Right atrium auricular region (tissue), 2 donors: ENCODE results near the gene TEX52. TPM values are rescaled to one million over a fixed set of nuclear protein-coding genes. Genes with fewer than 3 reads are reported as not detected.

ENCODE experiments used
- DNase-seq: peaks from one replicate; pipeline ENCODE4 v3.0.0-alpha.2; 2019; ENCODE audit warnings: low spot score
- H3K27ac ChIP-seq, 2 donors: fragments of 200-600 bp; sonication (generic); 1 replicate in 1 of 2; 2 replicates in 1 of 2; pipeline ENCODE4 v1.5.1; 2016 to 2019
- H3K27me3 ChIP-seq, 2 donors: fragments of 200-600 bp; sonication (generic); one replicate each; pipeline versions ENCODE4 v1.5.1 to v1.6.0; 2017 to 2019
- H3K36me3 ChIP-seq: fragments of 200-600 bp; sonication (generic); one replicate; pipeline ENCODE4 v1.5.1; 2016
- H3K4me1 ChIP-seq, 2 donors: fragments of 200-600 bp; sonication (generic); one replicate each; pipeline versions ENCODE4 v1.5.1 to v1.6.0; 2017 to 2019
- H3K4me3 ChIP-seq, 2 donors: fragments of 200-600 bp; sonication (generic); 1 replicate in 1 of 2; 2 replicates in 1 of 2; pipeline ENCODE4 v1.5.1; 2017 to 2019; ENCODE audit warnings: mild to moderate bottlenecking in 1 of 2, moderate library complexity in 1 of 2
- H3K9me3 ChIP-seq, 2 donors: fragments of 200-600 bp; sonication (generic); one replicate each; pipeline ENCODE4 v1.5.1; 2019
- CTCF ChIP-seq, 2 donors: fragments of 200-600 bp; sonication (generic); IDR thresholded peaks; one replicate each; pipeline ENCODE4 v1.5.1; 2019; ENCODE audit warnings: antibody characterized with exemption in 2 of 2
- total RNA-seq, 2 donors: library from RNA; depleted of rRNA; stranded (reverse); fragments of >200 nt; gene quantifications; one replicate each; pipeline ENCODE4 v1.1.0, GENCODE V29; 2016

TEX52 gene
- total RNA-seq, 2 donors from 2014 or later = not detected

- Histone ChIP-seq H3K9me3 (no peaks in the 10 kb centered on the region), H3K4me1 (no peaks in the 10 kb centered on the region), H3K27me3 (no peaks in the 10 kb centered on the region), H3K4me3 (no peak overlapping the region), H3K36me3 (peaks cover 84% of the 10 kb centered on the region), H3K27ac (no peak overlapping the region)
- TF ChIP-seq CTCF (IDR thresholded peaks at IDR 0.05) = no peak
- DNase-seq = no peak
Observed at GRCh38 chr12:2826036-2826435, 30.8 kb downstream of the TEX52 start.

GRCh38 chr12:2825132-2825531 lies 31.7 kb downstream of the TEX52 start:
- Histone ChIP-seq H3K4me1 (no peaks in the 10 kb centered on the region), H3K4me3 (no peak overlapping the region), H3K36me3 (peaks cover 88% of the 10 kb centered on the region), H3K27ac (no peak overlapping the region), H3K27me3 (no peaks in the 10 kb centered on the region), H3K9me3 (no peaks in the 10 kb centered on the region)
- no peak for DNase-seq
- TF ChIP-seq CTCF (IDR thresholded peaks at IDR 0.05) = no peak

- TF ChIP-seq CTCF (IDR thresholded peaks at IDR 0.05) = no peak
- Histone ChIP-seq H3K4me3 (no peak overlapping the region), H3K27ac (no peak overlapping the region), H3K27me3 (no peaks in the 10 kb centered on the region), H3K4me1 (no peaks in the 10 kb centered on the region), H3K36me3 (peaks cover 86% of the 10 kb centered on the region), H3K9me3 (no peaks in the 10 kb centered on the region)
- no peak for DNase-seq
Observed at GRCh38 chr12:2824541-2824940, 32.3 kb downstream of the TEX52 start.

GRCh38 chr12:2823483-2823882 lies 33.4 kb downstream of the TEX52 start:
- Histone ChIP-seq H3K36me3 (peaks cover 89% of the 10 kb centered on the region), H3K4me3 (no peak overlapping the region), H3K27ac (no peak overlapping the region), H3K4me1 (no peaks in the 10 kb centered on the region), H3K9me3 (no peaks in the 10 kb centered on the region), H3K27me3 (no peaks in the 10 kb centered on the region)
- DNase-seq = no peak
- no peak for TF ChIP-seq CTCF (IDR thresholded peaks at IDR 0.05)

GRCh38 chr12:2820432-2820831 lies 36.4 kb downstream of the TEX52 start:
- no peak overlapping the region for H3K27ac ChIP-seq
- H3K4me3 ChIP-seq = no peak overlapping the region
- H3K9me3 ChIP-seq = no peaks in the 10 kb centered on the region
- no peak for DNase-seq
- no peaks in the 10 kb centered on the region for H3K27me3 ChIP-seq
- H3K4me1 ChIP-seq = no peaks in the 10 kb centered on the region
- peaks cover 68% of the 10 kb centered on the region for H3K36me3 ChIP-seq
- TF ChIP-seq CTCF (IDR thresholded peaks at IDR 0.05) = no peak

GRCh38 chr12:2819810-2820209 lies 37.0 kb downstream of the TEX52 start:
- TF ChIP-seq CTCF (IDR thresholded peaks at IDR 0.05) = no peak
- H3K9me3 ChIP-seq = no peaks in the 10 kb centered on the region
- H3K27me3 ChIP-seq = no peaks in the 10 kb centered on the region
- H3K4me3 ChIP-seq = no peak overlapping the region
- DNase-seq = no peak
- H3K27ac ChIP-seq = no peak overlapping the region
- peaks cover 64% of the 10 kb centered on the region for H3K36me3 ChIP-seq
- H3K4me1 ChIP-seq = no peaks in the 10 kb centered on the region
